T-helper 1 cell treated with Interleukin-12 subunit alpha and Interleukin-12 subunit beta and Interleukin-4 antibody, amounts not matched to agents 30 μg/mL and 1 μg/mL, for 36 hours (primary cell): Measurements from ENCODE around the gene SMIM10L2A.
A peak's percentile ranks its signal among the peaks of the same experiment; 100 is the strongest.

ENCODE experiments used
- H3K27ac Mint-ChIP-seq: one replicate; pipeline ENCODE4 v1.8.0; 2021; ENCODE audit warnings: mild to moderate bottlenecking, mixed read lengths
- H3K27me3 Mint-ChIP-seq: one replicate; pipeline ENCODE4 v1.8.0; 2021; ENCODE audit warnings: low read depth, mixed read lengths
- H3K36me3 Mint-ChIP-seq: one replicate; pipeline ENCODE4 v1.8.0; 2021; ENCODE audit warnings: low read depth, mixed read lengths
- H3K4me1 Mint-ChIP-seq: one replicate; pipeline ENCODE4 v1.8.0; 2021; ENCODE audit warnings: low read depth, mixed read lengths
- H3K4me3 Mint-ChIP-seq: one replicate; pipeline ENCODE4 v1.8.0; 2021; ENCODE audit warnings: mild to moderate bottlenecking, moderate library complexity, mixed read lengths
- H3K9me3 Mint-ChIP-seq: one replicate; pipeline ENCODE4 v1.8.0; 2021; ENCODE audit warnings: mixed read lengths

Gene SMIM10L2A

DNA sequence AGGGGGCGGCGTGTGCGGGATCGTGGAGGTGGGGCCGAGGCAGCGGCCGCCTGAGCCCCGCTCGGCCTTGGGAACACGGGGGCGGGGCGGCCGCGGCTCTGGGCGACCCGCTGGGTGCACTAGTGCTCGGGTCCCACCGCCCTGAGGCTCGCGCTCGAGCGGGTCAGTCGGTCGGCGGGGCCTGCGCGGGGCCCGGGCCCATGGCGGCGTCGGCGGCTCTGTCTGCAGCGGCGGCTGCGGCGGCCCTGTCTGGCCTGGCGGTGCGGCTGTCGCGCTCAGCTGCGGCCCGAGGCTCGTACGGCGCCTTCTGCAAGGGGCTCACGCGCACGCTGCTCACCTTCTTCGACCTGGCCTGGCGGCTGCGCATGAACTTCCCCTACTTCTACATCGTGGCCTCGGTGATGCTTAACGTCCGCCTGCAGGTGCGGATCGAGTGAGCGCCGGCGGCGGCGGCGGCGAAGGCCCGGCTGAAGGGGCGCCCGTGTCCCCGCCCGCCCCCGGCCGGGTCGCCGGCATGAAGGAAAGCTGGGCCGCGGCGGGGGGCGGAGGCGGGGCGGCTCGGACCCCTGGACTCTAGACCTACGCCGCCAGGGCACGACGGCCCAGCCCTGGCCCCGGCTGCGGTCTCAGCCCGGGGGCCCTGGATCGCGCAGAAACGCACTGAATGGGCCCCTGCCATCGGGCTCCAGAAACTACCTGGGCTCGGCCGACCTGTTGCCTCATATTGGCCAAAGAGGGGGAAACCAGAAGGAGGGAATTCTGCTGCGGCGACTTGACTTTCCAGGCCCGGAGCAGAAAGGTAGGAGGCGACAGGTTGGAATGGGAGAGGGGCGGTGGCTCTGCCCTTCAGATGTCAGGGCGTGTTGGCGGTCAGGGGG, at the start of gene SMIM10L2A:
Gene SMIM10L2A, plus strand, starts transcription at position 13 of the 878 bp plus-strand sequence. Its CDS starts 188 bp downstream, at position 201.
- Mint-ChIP-seq H3K27ac (no peak within 1 kb of the TSS), H3K36me3 (no peaks in the 10 kb centered on the region), H3K27me3 (peaks cover 19% of the 10 kb centered on the region), H3K9me3 (no peaks in the 10 kb centered on the region), H3K4me1 (peaks cover 11% of the 10 kb centered on the region), H3K4me3 (peak within 1 kb of the TSS; percentile 62)

GRCh38 chrX:135373357-135373756, 48.4 kb upstream of the SMIM10L2A start:
- H3K4me1 Mint-ChIP-seq: peaks cover 4% of the 10 kb centered on the region
- H3K36me3 Mint-ChIP-seq: peaks cover under 1% of the 10 kb centered on the region
- no peaks in the 10 kb centered on the region for H3K27me3 Mint-ChIP-seq
- peaks cover 10% of the 10 kb centered on the region for H3K9me3 Mint-ChIP-seq
- H3K27ac Mint-ChIP-seq: no peak overlapping the region
- H3K4me3 Mint-ChIP-seq: no peak overlapping the region

DNA sequence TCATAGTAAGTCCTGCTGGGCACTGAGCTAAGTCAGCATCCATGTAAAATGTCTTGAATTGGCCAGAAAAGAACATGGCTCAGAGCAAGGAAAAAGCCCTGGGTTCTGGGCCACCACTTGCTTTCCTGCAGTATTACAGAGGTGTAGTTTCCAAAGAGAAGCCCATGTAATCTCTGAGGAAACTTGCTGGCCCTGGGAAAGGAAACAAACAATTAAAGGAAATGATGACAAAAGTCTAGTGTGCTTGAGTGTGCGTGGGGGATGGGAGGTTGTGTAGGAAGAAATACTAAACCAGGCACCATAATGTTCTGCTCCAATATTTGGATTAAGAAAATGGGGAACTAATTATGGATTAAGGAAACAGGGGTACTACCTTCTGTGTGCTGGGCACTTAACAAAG, 39.5 kb upstream of the SMIM10L2A start:
- no peaks in the 10 kb centered on the region for H3K27me3 Mint-ChIP-seq
- peak overlapping the region; percentile 15 for H3K4me3 Mint-ChIP-seq
- H3K27ac Mint-ChIP-seq: peak overlapping the region; percentile 80
- H3K36me3 Mint-ChIP-seq: peaks cover 6% of the 10 kb centered on the region
- H3K9me3 Mint-ChIP-seq: peaks cover 10% of the 10 kb centered on the region
- H3K4me1 Mint-ChIP-seq: peaks cover 35% of the 10 kb centered on the region

- Mint-ChIP-seq H3K4me1 (peaks cover 35% of the 10 kb centered on the region), H3K27me3 (no peaks in the 10 kb centered on the region), H3K27ac (peak overlapping the region; percentile 80), H3K4me3 (peak overlapping the region; percentile 11), H3K36me3 (peaks cover 6% of the 10 kb centered on the region), H3K9me3 (peaks cover 10% of the 10 kb centered on the region)
These were observed 38.5 kb upstream of the SMIM10L2A start for GRCh38 chrX:135383249-135383648.

DNA sequence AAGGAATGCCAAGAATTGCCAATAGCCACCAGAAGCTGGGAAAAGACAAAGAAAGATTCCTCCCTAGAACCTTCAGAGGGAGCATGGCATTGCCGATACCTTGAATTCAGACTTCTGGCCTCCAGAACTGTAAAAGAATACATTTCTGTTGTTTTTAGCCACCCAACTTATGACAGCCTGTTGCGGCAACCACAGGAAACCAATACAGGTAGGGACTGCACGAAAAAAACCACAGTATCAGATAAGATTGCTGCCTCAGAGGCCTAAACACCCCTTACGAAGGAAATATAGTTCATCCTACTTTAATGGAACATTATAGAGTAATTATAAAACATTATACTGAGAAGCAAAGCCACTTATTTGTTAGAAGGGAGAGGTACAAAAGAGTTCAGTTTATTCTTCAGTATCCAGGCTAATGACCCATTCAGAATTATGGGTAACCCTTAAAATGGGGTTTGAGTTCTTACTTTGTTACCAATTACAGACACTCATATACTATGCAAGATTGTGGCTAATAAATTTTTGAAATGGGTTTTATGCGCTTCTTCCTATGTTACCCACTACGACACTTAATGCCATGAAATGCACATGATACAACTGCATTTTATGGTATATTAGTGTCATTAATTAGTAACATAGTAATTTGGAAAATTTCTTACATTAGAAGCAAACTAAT, 37.4 kb upstream of the SMIM10L2A start:
- peak overlapping the region; percentile 80 for H3K27ac Mint-ChIP-seq
- peak overlapping the region; percentile 11 for H3K4me3 Mint-ChIP-seq
- H3K27me3 Mint-ChIP-seq: no peaks in the 10 kb centered on the region
- H3K36me3 Mint-ChIP-seq: peaks cover 6% of the 10 kb centered on the region
- H3K9me3 Mint-ChIP-seq: peaks cover 10% of the 10 kb centered on the region
- peaks cover 38% of the 10 kb centered on the region for H3K4me1 Mint-ChIP-seq

DNA sequence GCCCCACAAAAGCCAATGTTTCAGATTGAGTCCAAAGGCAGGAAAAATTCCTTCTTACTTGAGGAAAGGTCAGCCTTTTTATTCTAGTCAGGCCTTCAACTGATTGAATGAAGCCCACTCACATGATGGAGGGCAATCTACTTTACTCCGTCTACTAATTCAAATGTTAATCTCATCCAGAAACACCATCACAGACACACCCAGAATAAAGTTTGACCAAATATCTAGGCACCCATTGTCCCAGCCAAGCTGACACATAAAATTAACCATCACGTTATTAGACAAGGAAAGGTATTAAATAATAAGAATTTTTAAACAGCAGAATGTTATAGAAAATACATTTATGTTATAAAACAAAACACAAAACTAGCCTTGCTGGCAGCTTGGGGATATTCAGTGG, 32.9 kb upstream of the SMIM10L2A start:
- peaks cover 3% of the 10 kb centered on the region for H3K9me3 Mint-ChIP-seq
- peaks cover 2% of the 10 kb centered on the region for H3K36me3 Mint-ChIP-seq
- H3K27me3 Mint-ChIP-seq: no peaks in the 10 kb centered on the region
- no peak overlapping the region for H3K4me3 Mint-ChIP-seq
- no peak overlapping the region for H3K27ac Mint-ChIP-seq
- H3K4me1 Mint-ChIP-seq: peaks cover 25% of the 10 kb centered on the region

DNA sequence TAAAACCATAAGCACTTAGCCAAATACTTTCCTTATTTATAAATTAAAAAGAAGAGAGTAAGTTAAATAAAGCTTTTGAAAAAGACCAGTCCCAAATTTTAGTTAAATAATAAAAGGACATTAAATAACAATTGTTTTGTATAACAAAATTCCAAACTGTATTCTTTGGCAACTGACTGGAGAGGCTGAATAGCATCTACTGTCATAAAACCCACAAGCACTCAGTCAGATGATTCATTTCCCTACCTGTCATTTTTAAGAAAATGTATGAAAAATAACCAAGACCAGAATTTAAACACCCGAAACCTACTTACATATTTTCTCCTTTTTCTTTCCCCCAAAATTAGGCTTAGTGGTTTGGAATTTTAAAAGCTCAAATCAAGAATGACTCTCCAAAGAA, 32.5 kb upstream of the SMIM10L2A start:
- Mint-ChIP-seq H3K27me3 (no peaks in the 10 kb centered on the region), H3K36me3 (peaks cover 2% of the 10 kb centered on the region), H3K27ac (no peak overlapping the region), H3K4me3 (no peak overlapping the region), H3K4me1 (peaks cover 23% of the 10 kb centered on the region), H3K9me3 (peaks cover 3% of the 10 kb centered on the region)

DNA sequence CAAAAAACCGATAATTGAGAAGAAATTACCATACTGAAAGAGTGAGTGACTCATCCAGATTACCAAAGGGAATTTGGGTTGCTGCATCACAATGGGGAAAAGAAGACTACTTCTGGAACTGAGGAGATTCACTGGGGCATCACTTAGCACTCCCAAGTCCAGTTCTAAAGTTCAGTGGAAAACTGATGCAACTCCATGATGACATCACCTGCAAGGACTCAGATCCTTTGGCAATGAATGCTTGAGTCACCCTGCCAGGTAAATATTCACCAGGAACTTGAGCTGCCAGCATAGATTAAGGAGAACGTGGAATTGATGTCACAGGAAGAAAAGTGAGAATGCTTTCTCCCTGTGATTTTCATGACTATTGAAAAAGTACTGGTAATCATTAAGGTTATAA, 32.0 kb upstream of the SMIM10L2A start:
- H3K27ac Mint-ChIP-seq: no peak overlapping the region
- no peak overlapping the region for H3K4me3 Mint-ChIP-seq

GRCh38 chrX:135391734-135392133, 30.0 kb upstream of the SMIM10L2A start:
- H3K36me3 Mint-ChIP-seq: peaks cover 2% of the 10 kb centered on the region
- H3K4me3 Mint-ChIP-seq: no peak overlapping the region
- no peaks in the 10 kb centered on the region for H3K27me3 Mint-ChIP-seq
- H3K4me1 Mint-ChIP-seq: peaks cover 17% of the 10 kb centered on the region
- no peaks in the 10 kb centered on the region for H3K9me3 Mint-ChIP-seq
- no peak overlapping the region for H3K27ac Mint-ChIP-seq

More for the DNA sequence above, 32.0 kb upstream of the SMIM10L2A start:
- Mint-ChIP-seq H3K9me3 (peaks cover 3% of the 10 kb centered on the region), H3K27me3 (no peaks in the 10 kb centered on the region), H3K4me1 (peaks cover 22% of the 10 kb centered on the region), H3K36me3 (peaks cover 2% of the 10 kb centered on the region)

DNA sequence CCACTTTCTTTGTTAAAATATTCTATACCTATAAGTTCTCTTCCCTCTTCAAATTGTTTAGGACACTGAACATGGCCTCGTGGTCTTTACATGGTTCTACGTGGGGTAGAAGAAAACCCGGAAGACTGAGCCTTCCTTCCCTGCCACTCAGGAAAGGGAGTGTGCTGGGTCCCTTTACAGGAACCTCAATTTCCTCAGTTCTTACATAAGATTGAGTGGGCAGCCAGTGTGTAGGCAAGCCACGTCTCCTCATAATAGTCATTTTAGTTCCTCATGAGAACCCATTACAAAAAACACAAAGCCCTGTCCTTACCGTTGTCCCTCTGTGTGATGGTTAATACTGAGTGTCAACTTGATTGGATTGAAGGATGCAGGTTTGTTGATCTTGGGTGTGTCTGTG, 28.7 kb upstream of the SMIM10L2A start:
- no peaks in the 10 kb centered on the region for H3K27me3 Mint-ChIP-seq
- H3K4me3 Mint-ChIP-seq: no peak overlapping the region
- H3K9me3 Mint-ChIP-seq: no peaks in the 10 kb centered on the region
- peaks cover 17% of the 10 kb centered on the region for H3K4me1 Mint-ChIP-seq
- H3K36me3 Mint-ChIP-seq: peaks cover 2% of the 10 kb centered on the region
- H3K27ac Mint-ChIP-seq: no peak overlapping the region

DNA sequence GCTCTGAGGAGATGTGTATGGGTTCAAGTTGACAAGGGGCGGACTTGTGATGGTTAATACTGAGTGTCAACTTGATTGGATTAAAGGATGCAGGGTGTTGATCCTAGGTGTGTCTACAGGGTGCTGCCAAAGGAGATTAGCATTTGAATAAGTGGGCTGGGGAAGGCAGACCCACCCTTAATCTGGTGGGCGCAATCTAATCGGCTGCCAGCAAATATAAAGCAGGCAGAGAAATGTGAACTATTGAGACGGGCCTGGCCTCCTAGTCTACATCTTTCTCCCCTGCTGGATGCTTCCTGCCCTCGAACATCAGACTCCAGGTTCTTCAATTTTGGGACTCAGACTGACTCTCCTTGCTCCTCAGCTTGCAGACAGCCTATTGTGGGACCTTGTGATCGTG, 26.7 kb upstream of the SMIM10L2A start:
- H3K9me3 Mint-ChIP-seq: no peaks in the 10 kb centered on the region
- peaks cover 7% of the 10 kb centered on the region for H3K4me1 Mint-ChIP-seq
- peaks cover 2% of the 10 kb centered on the region for H3K36me3 Mint-ChIP-seq
- H3K27ac Mint-ChIP-seq: no peak overlapping the region
- H3K4me3 Mint-ChIP-seq: no peak overlapping the region
- no peaks in the 10 kb centered on the region for H3K27me3 Mint-ChIP-seq

GRCh38 chrX:135396109-135396508, 25.6 kb upstream of the SMIM10L2A start:
- no peaks in the 10 kb centered on the region for H3K9me3 Mint-ChIP-seq
- H3K4me3 Mint-ChIP-seq: no peak overlapping the region
- peaks cover 2% of the 10 kb centered on the region for H3K4me1 Mint-ChIP-seq
- peaks cover 2% of the 10 kb centered on the region for H3K36me3 Mint-ChIP-seq
- H3K27ac Mint-ChIP-seq: no peak overlapping the region
- no peaks in the 10 kb centered on the region for H3K27me3 Mint-ChIP-seq

GRCh38 chrX:135396566-135396965, 25.2 kb upstream of the SMIM10L2A start:
- Mint-ChIP-seq H3K27ac (no peak overlapping the region), H3K27me3 (no peaks in the 10 kb centered on the region), H3K9me3 (no peaks in the 10 kb centered on the region), H3K4me1 (peaks cover 2% of the 10 kb centered on the region), H3K36me3 (no peaks in the 10 kb centered on the region), H3K4me3 (no peak overlapping the region)

GRCh38 chrX:135397652-135398051, 24.1 kb upstream of the SMIM10L2A start:
- Mint-ChIP-seq H3K27ac (no peak overlapping the region), H3K4me3 (no peak overlapping the region), H3K4me1 (peaks cover 5% of the 10 kb centered on the region), H3K36me3 (no peaks in the 10 kb centered on the region), H3K9me3 (no peaks in the 10 kb centered on the region), H3K27me3 (no peaks in the 10 kb centered on the region)

- no peaks in the 10 kb centered on the region for H3K36me3 Mint-ChIP-seq
- H3K27ac Mint-ChIP-seq: peak overlapping the region; percentile 55
- H3K4me1 Mint-ChIP-seq: peaks cover 11% of the 10 kb centered on the region
- H3K27me3 Mint-ChIP-seq: peaks cover 3% of the 10 kb centered on the region
- H3K4me3 Mint-ChIP-seq: peak overlapping the region; percentile 15
- no peaks in the 10 kb centered on the region for H3K9me3 Mint-ChIP-seq
These were observed 18.4 kb upstream of the SMIM10L2A start for GRCh38 chrX:135403374-135403773.
